ENCODE results near the gene TMEM198. TPM values are rescaled to one million over a fixed set of nuclear protein-coding genes. Genes with fewer than 3 reads are reported as not detected.

TMEM198 gene
- polyA plus RNA-seq, 2 donors = 1.6 to 1.7 TPM

- WGBS, 2 donors = 75 to 80% methylated on average over 21 to 22 of the region's 22 CpGs
- Histone ChIP-seq H3K9me3 (ENCODE audit: control insufficient read depth in 2 of 2, insufficient read depth in 1 of 2, low read depth in 1 of 2, low read length in 1 of 2) (no peaks in the 10 kb centered on the region), H3K4me3 (ENCODE audit: low read depth in 1 of 2, low read length in 2 of 2) (no peak overlapping the region), H3K27me3 (ENCODE audit: control insufficient read depth in 1 of 2, insufficient read depth in 2 of 2, low read length in 2 of 2) (no peaks in the 10 kb centered on the region), H3K36me3 (ENCODE audit: control insufficient read depth in 2 of 2, insufficient read depth in 2 of 2, low read length in 1 of 2) (no peaks in the 10 kb centered on the region), H3K27ac (ENCODE audit: low read depth in 2 of 2, low read length in 1 of 2) (no peak overlapping the region), H3K4me1 (ENCODE audit: control insufficient read depth in 2 of 2, insufficient read depth in 2 of 2, low read length in 1 of 2) (peaks cover 0 to 9% of the 10 kb centered on the region in 2 donors)
These were observed 30.9 kb downstream of the TMEM198 start for GRCh38 chr2:219574484-219575311.

GRCh38 chr2:219575566-219576504 lies 32.0 kb downstream of the TMEM198 start:
- Histone ChIP-seq H3K27ac (ENCODE audit: low read depth in 2 of 2, low read length in 1 of 2) (no peak overlapping the region), H3K9me3 (ENCODE audit: control insufficient read depth in 2 of 2, insufficient read depth in 1 of 2, low read depth in 1 of 2, low read length in 1 of 2) (no peaks in the 10 kb centered on the region), H3K27me3 (ENCODE audit: control insufficient read depth in 1 of 2, insufficient read depth in 2 of 2, low read length in 2 of 2) (no peaks in the 10 kb centered on the region), H3K4me3 (ENCODE audit: low read depth in 1 of 2, low read length in 2 of 2) (no peak overlapping the region), H3K4me1 (ENCODE audit: control insufficient read depth in 2 of 2, insufficient read depth in 2 of 2, low read length in 1 of 2) (peaks cover 0 to 5% of the 10 kb centered on the region in 2 donors), H3K36me3 (ENCODE audit: control insufficient read depth in 2 of 2, insufficient read depth in 2 of 2, low read length in 1 of 2) (no peaks in the 10 kb centered on the region)
- WGBS, 2 donors = 74 to 82% methylated on average over 6 of the region's 6 CpGs

DNA sequence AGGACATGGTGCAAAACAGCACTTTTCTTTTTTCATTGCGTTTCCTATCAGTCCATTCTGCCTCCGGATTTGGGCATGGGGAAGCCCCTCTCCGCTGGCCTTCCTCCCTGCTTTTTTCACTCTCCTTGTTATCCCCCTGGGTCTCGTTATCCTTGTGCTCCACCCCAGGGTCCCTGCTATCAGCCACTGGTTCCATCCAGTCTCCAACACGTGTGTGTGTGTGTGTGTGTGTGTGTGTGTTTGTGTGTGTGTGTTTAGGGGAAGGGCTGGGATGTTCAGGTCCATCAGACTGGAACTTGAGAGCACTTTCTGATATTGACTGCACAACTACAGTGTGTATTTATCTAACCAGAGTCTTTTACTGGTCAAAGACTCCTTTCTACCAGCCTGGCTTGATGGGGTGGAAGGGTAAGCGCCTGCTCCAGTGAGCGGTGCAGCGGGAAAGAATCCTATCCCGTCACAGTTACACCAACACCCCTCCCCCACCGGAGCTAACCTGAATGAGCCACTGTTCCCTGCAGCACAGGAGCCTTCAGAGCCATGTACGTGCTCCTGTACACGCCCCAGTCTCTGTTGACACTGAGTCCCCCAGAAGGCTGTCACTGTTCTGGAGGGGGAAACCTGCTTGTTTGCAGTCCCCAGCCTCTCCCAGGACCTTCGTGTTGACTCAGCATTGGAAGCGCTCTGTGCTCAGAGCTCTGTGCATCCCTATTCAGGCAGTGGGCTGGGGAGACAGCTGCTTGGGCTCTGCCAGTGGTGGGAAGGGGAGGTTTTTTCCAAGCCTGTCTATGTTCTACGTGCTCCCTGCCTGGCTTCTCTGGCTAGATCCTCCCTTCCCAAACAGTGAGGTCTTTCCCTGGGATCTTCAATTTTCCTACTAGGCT lies 32.9 kb downstream of the TMEM198 start:
- H3K36me3 ChIP-seq (ENCODE audit: control insufficient read depth in 2 of 2, insufficient read depth in 2 of 2, low read length in 1 of 2) = no peaks in the 10 kb centered on the region
- WGBS, 2 donors = 31 to 38% methylated on average over 13 to 15 of the region's 15 CpGs
- no peak overlapping the region for H3K27ac ChIP-seq (ENCODE audit: low read depth in 2 of 2, low read length in 1 of 2)
- H3K4me3 ChIP-seq (ENCODE audit: low read depth in 1 of 2, low read length in 2 of 2) = no peak overlapping the region
- peaks cover 0 to 3% of the 10 kb centered on the region in 2 donors for H3K4me1 ChIP-seq (ENCODE audit: control insufficient read depth in 2 of 2, insufficient read depth in 2 of 2, low read length in 1 of 2)
- no peaks in the 10 kb centered on the region for H3K9me3 ChIP-seq (ENCODE audit: control insufficient read depth in 2 of 2, insufficient read depth in 1 of 2, low read depth in 1 of 2, low read length in 1 of 2)
- H3K27me3 ChIP-seq (ENCODE audit: control insufficient read depth in 1 of 2, insufficient read depth in 2 of 2, low read length in 2 of 2) = no peaks in the 10 kb centered on the region

- Histone ChIP-seq H3K4me3 (ENCODE audit: low read depth in 1 of 2, low read length in 2 of 2) (no peak overlapping the region), H3K4me1 (ENCODE audit: control insufficient read depth in 2 of 2, insufficient read depth in 2 of 2, low read length in 1 of 2) (no peaks in the 10 kb centered on the region), H3K9me3 (ENCODE audit: control insufficient read depth in 2 of 2, insufficient read depth in 1 of 2, low read depth in 1 of 2, low read length in 1 of 2) (no peaks in the 10 kb centered on the region), H3K27me3 (ENCODE audit: control insufficient read depth in 1 of 2, insufficient read depth in 2 of 2, low read length in 2 of 2) (no peaks in the 10 kb centered on the region), H3K36me3 (ENCODE audit: control insufficient read depth in 2 of 2, insufficient read depth in 2 of 2, low read length in 1 of 2) (no peaks in the 10 kb centered on the region), H3K27ac (ENCODE audit: low read depth in 2 of 2, low read length in 1 of 2) (no peak overlapping the region)
- WGBS, 2 donors = 76 to 79% methylated on average over 8 of the region's 8 CpGs
These were observed 35.2 kb downstream of the TMEM198 start for GRCh38 chr2:219578811-219579613.

DNA sequence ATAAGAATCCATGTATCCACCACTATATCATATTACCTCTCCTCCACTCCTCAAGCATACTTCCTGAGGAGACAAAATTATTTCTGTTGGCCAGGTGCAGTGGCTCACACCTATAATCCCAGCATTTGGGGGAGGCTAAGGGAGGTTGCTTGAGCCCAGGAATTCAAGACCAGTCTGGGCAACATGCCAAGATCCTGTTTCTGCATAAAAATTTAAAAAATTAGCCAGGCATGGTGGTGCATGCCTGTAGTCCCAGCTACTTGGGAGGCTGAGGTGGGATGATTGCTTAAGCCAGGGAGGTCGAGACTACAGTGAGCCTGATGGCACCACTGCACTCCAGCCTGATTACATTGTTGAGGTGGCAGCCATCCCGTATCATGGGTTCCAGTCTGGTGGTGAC lies 37.5 kb downstream of the TMEM198 start:
- Histone ChIP-seq H3K27ac (ENCODE audit: low read depth in 2 of 2, low read length in 1 of 2) (no peak overlapping the region), H3K9me3 (ENCODE audit: control insufficient read depth in 2 of 2, insufficient read depth in 1 of 2, low read depth in 1 of 2, low read length in 1 of 2) (no peaks in the 10 kb centered on the region), H3K27me3 (ENCODE audit: control insufficient read depth in 1 of 2, insufficient read depth in 2 of 2, low read length in 2 of 2) (no peaks in the 10 kb centered on the region), H3K4me3 (ENCODE audit: low read depth in 1 of 2, low read length in 2 of 2) (no peak overlapping the region), H3K4me1 (ENCODE audit: control insufficient read depth in 2 of 2, insufficient read depth in 2 of 2, low read length in 1 of 2) (no peaks in the 10 kb centered on the region), H3K36me3 (ENCODE audit: control insufficient read depth in 2 of 2, insufficient read depth in 2 of 2, low read length in 1 of 2) (no peaks in the 10 kb centered on the region)
- 62 to 64% methylated on average over 2 of the region's 2 CpGs for whole genome bisulfite sequencing, 2 donors

- Histone ChIP-seq H3K4me3 (ENCODE audit: low read depth in 1 of 2, low read length in 2 of 2) (no peak overlapping the region), H3K27me3 (ENCODE audit: control insufficient read depth in 1 of 2, insufficient read depth in 2 of 2, low read length in 2 of 2) (no peaks in the 10 kb centered on the region), H3K9me3 (ENCODE audit: control insufficient read depth in 2 of 2, insufficient read depth in 1 of 2, low read depth in 1 of 2, low read length in 1 of 2) (no peaks in the 10 kb centered on the region), H3K4me1 (ENCODE audit: control insufficient read depth in 2 of 2, insufficient read depth in 2 of 2, low read length in 1 of 2) (no peaks in the 10 kb centered on the region), H3K27ac (ENCODE audit: low read depth in 2 of 2, low read length in 1 of 2) (no peak overlapping the region), H3K36me3 (ENCODE audit: control insufficient read depth in 2 of 2, insufficient read depth in 2 of 2, low read length in 1 of 2) (no peaks in the 10 kb centered on the region)
- 66 to 75% methylated on average over 4 of the region's 4 CpGs for WGBS, 2 donors
These were observed 47.3 kb downstream of the TMEM198 start for GRCh38 chr2:219591091-219591490.

DNA sequence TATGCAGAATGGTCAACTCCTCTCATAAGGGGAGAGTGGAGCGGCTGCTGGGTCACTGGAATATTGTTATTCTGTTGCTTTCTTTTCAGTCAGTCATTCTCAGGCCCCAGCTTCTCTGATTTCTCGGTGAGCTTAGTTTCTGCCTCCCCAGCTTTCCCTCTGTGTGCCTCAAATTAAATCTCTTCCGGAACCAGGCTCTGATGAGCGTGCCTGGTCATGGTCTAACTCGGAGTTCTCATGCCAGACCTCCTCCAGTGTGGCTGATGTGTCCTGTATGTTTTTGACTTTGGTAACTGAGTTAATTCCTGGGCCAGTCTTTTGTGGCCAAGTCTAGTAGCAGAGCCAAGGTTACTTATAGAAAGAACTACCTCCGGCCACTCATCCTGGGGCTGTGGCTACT lies 48.9 kb downstream of the TMEM198 start:
- Histone ChIP-seq H3K27ac (ENCODE audit: low read depth in 2 of 2, low read length in 1 of 2) (no peak overlapping the region), H3K36me3 (ENCODE audit: control insufficient read depth in 2 of 2, insufficient read depth in 2 of 2, low read length in 1 of 2) (no peaks in the 10 kb centered on the region), H3K9me3 (ENCODE audit: control insufficient read depth in 2 of 2, insufficient read depth in 1 of 2, low read depth in 1 of 2, low read length in 1 of 2) (no peaks in the 10 kb centered on the region), H3K4me3 (ENCODE audit: low read depth in 1 of 2, low read length in 2 of 2) (no peak overlapping the region), H3K27me3 (ENCODE audit: control insufficient read depth in 1 of 2, insufficient read depth in 2 of 2, low read length in 2 of 2) (no peaks in the 10 kb centered on the region), H3K4me1 (ENCODE audit: control insufficient read depth in 2 of 2, insufficient read depth in 2 of 2, low read length in 1 of 2) (no peaks in the 10 kb centered on the region)
- WGBS, 2 donors = 65 to 75% methylated on average over 6 of the region's 6 CpGs

GRCh38 chr2:219593154-219593553 lies 49.3 kb downstream of the TMEM198 start:
- Histone ChIP-seq H3K36me3 (ENCODE audit: control insufficient read depth in 2 of 2, insufficient read depth in 2 of 2, low read length in 1 of 2) (no peaks in the 10 kb centered on the region), H3K4me1 (ENCODE audit: control insufficient read depth in 2 of 2, insufficient read depth in 2 of 2, low read length in 1 of 2) (no peaks in the 10 kb centered on the region), H3K9me3 (ENCODE audit: control insufficient read depth in 2 of 2, insufficient read depth in 1 of 2, low read depth in 1 of 2, low read length in 1 of 2) (no peaks in the 10 kb centered on the region), H3K27me3 (ENCODE audit: control insufficient read depth in 1 of 2, insufficient read depth in 2 of 2, low read length in 2 of 2) (no peaks in the 10 kb centered on the region), H3K4me3 (ENCODE audit: low read depth in 1 of 2, low read length in 2 of 2) (no peak overlapping the region), H3K27ac (ENCODE audit: low read depth in 2 of 2, low read length in 1 of 2) (no peak overlapping the region)
- WGBS, 2 donors = 84 to 88% methylated on average over 2 of the region's 2 CpGs

Measured in esophagus (tissue), 2 donors.